ENCODE measurements around the gene THBD. TPM values are rescaled to one million over a fixed set of nuclear protein-coding genes. Genes with fewer than 3 reads are reported as not detected.
A peak's percentile ranks its signal among the peaks of the same experiment; 100 is the strongest.

The THBD gene
- polyA plus RNA-seq, 1 donor from 2014 or later, result not detected

DNA sequence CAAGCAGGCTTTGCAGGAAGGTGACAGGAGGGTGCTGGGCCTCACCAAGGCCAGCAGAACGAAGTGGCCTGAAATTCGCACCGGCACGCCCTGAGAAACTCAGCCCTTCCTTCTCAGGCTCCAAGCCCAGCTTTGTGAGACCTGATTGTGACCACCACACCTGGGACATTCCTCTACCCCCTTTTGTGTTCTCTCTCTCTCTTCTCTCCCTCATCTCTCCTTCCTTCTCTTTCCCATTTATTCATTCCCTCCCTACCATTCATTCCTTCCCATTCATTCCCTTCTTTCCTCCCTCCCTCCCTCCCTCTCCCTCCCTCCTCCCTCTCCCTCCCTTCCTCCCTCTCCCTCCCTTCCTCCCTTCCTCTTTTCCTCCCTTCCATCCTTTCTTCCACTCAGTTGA lies 27.8 kb upstream of the THBD start:
- no peaks in the 10 kb centered on the region for H3K9me3 Mint-ChIP-seq
- no peaks in the 10 kb centered on the region for H3K4me1 Mint-ChIP-seq
- no peak overlapping the region for H3K4me3 Mint-ChIP-seq
- peaks cover under 1% of the 10 kb centered on the region for H3K36me3 Mint-ChIP-seq
- H3K27ac Mint-ChIP-seq, result no peak overlapping the region
- peaks cover under 1% of the 10 kb centered on the region for H3K27me3 Mint-ChIP-seq

DNA sequence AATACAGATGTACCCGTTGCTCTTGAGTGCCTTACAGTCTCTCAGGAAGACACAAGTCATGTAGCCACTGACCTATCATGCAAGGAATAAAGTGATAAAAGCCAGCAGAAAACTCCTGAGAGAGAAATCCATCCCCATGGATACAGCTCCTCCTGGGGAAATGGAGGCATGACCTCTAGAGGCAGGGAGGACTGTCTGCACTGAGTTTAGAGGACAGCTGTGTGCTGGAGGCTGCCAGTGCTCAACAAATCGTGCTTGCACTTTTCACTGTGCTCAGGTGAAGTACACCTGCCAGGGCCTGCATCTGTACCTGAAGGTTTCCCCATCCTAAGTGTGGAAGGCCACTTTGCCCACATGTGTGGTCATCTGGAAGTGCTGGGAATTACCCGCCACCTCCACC lies 24.6 kb upstream of the THBD start:
- Mint-ChIP-seq H3K9me3 (no peaks in the 10 kb centered on the region), H3K27ac (no peak overlapping the region), H3K4me1 (no peaks in the 10 kb centered on the region), H3K36me3 (peaks cover 1% of the 10 kb centered on the region), H3K27me3 (no peaks in the 10 kb centered on the region), H3K4me3 (no peak overlapping the region)

DNA sequence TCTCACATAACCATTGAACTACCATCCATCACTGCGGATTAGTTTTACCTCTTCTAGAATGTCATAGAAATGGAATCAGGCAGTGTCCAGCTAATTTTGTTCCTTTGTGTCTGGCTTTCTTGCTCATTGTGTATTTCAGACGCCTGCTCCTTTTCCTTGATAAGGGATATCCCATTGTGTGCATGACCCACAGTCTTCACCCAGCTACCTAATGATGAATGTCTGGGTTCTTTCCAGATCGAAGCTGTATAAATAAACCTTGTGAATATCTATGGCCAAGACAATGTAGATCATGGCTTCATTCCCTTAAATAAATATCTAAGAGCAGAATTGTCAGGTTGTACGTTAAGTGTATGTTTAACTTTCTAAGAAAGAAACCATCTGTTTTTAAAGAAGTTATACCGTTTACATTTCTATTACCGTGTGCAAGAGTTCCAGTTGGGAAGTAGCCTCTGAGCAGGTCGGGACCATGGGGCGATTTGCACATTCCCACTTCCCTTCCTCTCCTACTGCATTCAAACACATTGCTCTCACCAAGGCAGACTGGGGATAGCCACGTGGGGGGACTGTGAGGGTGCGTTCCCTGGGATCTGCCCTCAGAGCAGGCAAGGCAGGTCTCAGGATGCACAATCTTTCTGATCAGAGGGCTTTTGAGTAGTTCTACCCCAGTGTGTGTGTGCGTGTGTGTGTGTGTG lies 23.6 kb upstream of the THBD start:
- Mint-ChIP-seq H3K4me1 (no peaks in the 10 kb centered on the region), H3K36me3 (peaks cover 1% of the 10 kb centered on the region), H3K4me3 (no peak overlapping the region), H3K27me3 (no peaks in the 10 kb centered on the region), H3K9me3 (no peaks in the 10 kb centered on the region), H3K27ac (no peak overlapping the region)

DNA sequence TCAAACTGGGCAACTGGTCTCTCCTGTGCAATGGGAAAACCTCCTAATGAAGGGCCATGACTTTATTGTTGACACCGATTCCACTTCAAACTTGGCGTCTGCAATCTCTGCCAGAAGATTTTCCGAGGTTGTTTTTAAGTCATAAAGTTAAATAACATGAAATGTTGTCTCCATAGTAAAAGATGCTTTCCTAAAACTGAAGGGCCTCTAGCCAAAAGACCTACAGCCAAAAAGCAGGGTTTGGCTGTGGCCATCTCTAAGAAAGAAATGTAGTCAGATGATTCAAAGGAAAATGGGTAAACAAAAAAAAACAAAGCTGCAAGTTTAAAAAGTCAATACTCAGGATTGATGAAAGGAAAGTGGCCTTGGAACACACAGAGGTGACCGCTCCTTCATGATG lies 22.5 kb upstream of the THBD start:
- Mint-ChIP-seq H3K27me3 (no peaks in the 10 kb centered on the region), H3K36me3 (peaks cover 1% of the 10 kb centered on the region), H3K9me3 (no peaks in the 10 kb centered on the region), H3K4me3 (no peak overlapping the region), H3K4me1 (no peaks in the 10 kb centered on the region), H3K27ac (no peak overlapping the region)

DNA sequence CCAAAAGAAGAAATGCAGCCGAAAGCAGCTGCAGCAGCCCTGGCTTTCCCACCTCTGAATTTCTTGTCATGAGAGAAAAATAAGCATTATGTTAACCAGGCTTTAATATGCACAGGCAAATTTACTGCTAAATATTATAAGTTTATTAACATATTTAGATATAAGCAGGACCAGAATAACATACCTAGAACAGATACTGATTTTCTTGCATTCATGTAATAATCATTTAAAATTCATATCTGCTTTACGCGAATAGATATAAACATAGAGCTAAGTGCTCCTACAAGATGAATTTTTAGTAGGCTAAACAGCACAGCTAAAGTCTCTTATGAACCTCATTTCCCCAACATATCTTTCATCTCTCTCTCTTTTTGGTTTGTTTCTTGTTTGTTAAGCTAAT lies 21.9 kb upstream of the THBD start:
- no peaks in the 10 kb centered on the region for H3K9me3 Mint-ChIP-seq
- no peak overlapping the region for H3K27ac Mint-ChIP-seq
- peaks cover 1% of the 10 kb centered on the region for H3K36me3 Mint-ChIP-seq
- H3K27me3 Mint-ChIP-seq, result no peaks in the 10 kb centered on the region
- H3K4me3 Mint-ChIP-seq, result no peak overlapping the region
- no peaks in the 10 kb centered on the region for H3K4me1 Mint-ChIP-seq

DNA sequence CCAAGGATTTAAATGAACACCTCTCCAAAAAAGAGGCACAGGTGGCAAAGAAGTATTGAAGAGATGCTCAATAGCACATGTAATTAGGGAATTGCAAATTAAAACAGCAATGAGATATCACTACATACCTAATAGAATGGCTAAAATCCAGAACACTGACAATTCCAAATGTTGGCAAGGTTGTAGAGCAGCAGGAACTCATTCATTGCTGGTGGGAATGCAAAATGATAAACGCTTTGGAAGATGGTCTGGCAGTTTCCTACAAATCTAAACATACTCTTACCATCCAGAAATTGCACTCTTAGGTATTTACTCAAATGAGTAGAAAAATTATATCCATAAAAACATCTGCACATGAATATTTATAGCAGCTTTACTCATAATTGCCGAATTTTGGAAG lies 19.6 kb upstream of the THBD start:
- no peaks in the 10 kb centered on the region for H3K4me1 Mint-ChIP-seq
- no peak overlapping the region for H3K4me3 Mint-ChIP-seq
- H3K9me3 Mint-ChIP-seq, result no peaks in the 10 kb centered on the region
- H3K27me3 Mint-ChIP-seq, result no peaks in the 10 kb centered on the region
- H3K36me3 Mint-ChIP-seq, result peaks cover 1% of the 10 kb centered on the region
- no peak overlapping the region for H3K27ac Mint-ChIP-seq

DNA sequence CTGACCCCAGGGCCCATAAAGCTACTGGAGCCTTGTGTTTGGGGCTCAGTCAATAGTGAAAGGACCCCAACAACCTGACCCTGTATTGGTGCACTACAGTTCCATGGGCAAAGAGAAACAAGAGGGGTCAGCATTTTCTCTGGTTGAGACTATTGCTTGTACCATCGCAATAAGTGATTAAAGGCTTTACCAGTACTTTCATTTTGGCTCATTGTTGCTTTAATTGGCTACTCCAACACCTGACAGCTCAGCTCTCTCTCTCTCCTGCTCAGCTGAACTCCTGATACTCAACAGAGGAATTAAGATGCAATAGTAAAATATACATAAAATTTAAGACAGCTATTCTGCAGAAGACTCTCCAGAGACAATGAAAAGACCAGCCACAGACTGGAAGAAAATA lies 18.8 kb upstream of the THBD start:
- no peak overlapping the region for H3K4me3 Mint-ChIP-seq
- no peaks in the 10 kb centered on the region for H3K4me1 Mint-ChIP-seq
- no peaks in the 10 kb centered on the region for H3K9me3 Mint-ChIP-seq
- peaks cover 1% of the 10 kb centered on the region for H3K36me3 Mint-ChIP-seq
- no peaks in the 10 kb centered on the region for H3K27me3 Mint-ChIP-seq
- no peak overlapping the region for H3K27ac Mint-ChIP-seq

DNA sequence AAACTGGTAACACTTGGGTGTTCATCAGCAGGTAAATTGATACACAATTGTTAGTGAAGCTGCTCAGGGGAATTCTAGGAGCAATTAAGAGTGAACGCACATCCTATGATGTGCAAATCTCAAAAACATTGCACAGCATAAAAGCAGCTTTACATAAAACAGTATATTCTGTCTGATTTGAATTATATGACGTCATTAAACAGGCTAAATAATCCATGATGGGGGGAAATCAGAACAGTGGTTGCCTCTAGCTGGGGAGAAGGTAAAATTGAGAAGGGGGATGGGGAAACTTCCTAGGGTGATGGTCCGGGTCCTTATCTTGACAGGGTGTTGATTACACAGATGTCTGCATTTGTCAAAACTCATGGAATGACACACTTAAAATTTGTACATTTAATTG lies 17.3 kb upstream of the THBD start:
- H3K27ac Mint-ChIP-seq, result no peak overlapping the region
- no peaks in the 10 kb centered on the region for H3K4me1 Mint-ChIP-seq
- H3K9me3 Mint-ChIP-seq, result no peaks in the 10 kb centered on the region
- no peaks in the 10 kb centered on the region for H3K36me3 Mint-ChIP-seq
- peaks cover 2% of the 10 kb centered on the region for H3K27me3 Mint-ChIP-seq
- H3K4me3 Mint-ChIP-seq, result no peak overlapping the region

DNA sequence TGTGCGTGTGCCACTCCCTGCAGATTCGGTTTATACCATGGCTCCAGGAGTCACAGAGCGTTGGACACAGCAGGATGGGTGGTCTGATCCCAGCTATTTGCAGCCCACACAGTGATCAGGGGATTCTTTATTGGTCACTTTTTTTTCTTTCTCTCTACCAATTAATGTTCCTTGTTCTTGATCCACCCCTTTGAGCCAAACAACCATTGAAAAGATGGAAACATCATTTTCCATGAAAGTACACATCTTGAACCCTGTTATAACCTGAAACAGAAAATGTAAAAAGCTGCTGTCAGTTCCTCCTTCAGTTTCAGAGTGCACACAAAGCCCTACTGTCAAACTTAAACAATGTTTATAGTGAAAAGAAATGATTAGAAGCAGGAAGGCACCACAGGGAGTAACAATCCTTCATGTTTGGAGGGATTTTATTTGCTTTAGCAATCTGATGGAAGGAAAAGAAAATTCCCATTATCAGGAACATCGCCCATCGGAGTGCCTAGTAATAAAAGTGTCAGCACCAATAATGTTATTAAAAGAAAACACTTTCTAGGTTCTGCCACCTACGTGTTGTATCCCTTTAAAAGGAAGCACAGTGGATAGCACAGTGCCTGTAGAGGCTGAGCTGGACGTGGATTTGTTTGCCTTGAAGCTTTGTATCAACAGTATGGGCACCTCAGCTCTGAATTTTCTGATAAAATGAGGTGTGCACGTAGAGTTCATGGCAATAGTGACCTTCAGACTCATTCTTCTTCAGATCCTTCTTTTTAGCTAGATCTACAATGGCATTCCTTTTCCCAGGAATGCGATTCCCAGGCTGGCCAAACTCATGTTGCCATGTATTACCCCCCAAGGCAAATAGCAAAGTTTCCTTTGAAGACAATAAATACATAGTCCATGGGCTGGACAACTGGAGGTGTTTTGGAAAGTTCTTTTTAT lies 16.1 kb upstream of the THBD start:
- Mint-ChIP-seq H3K9me3 (no peaks in the 10 kb centered on the region), H3K36me3 (no peaks in the 10 kb centered on the region), H3K27me3 (peaks cover 2% of the 10 kb centered on the region), H3K27ac (no peak overlapping the region), H3K4me1 (no peaks in the 10 kb centered on the region), H3K4me3 (no peak overlapping the region)

DNA sequence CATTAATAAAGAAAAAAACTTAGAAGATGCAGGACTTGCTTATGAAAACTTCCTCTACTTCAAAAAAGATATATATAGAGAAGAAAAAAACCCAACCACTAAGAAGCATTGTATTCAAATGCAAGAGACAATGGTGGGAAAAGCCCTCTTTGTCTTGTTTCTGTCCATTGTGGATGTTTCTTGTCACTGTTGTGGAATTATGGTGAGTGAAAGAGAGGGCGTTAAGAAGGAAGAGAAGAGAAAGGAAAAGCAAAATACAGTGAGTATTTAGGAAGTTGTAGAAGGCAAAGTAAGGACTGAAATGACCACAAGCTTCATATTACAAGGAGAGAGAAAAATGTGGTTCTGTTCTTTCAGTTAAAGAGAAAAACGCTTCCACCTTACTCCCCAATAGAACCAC lies 14.1 kb upstream of the THBD start:
- no peaks in the 10 kb centered on the region for H3K4me1 Mint-ChIP-seq
- no peak overlapping the region for H3K27ac Mint-ChIP-seq
- no peak overlapping the region for H3K4me3 Mint-ChIP-seq
- peaks cover 3% of the 10 kb centered on the region for H3K27me3 Mint-ChIP-seq
- no peaks in the 10 kb centered on the region for H3K36me3 Mint-ChIP-seq
- H3K9me3 Mint-ChIP-seq, result no peaks in the 10 kb centered on the region

DNA sequence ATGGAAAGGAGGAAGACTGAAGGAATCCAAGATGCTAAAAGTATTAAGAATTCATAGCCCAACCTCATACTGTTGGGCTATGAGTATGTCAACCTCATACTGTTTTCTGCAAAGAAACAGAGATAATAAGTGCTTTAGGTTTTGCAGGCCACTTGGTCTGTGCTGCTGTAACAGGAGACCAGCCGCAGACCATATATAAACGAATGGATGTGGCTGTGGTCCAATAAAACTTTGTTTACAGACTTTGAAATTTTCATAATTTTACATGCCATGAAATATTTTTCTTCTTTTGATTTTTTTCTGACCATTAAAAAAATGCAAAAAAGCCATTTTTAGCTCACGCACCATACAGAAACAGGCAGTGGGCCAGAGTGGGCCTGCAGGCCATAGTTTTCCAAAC lies 13.7 kb upstream of the THBD start:
- no peaks in the 10 kb centered on the region for H3K9me3 Mint-ChIP-seq

DNA sequence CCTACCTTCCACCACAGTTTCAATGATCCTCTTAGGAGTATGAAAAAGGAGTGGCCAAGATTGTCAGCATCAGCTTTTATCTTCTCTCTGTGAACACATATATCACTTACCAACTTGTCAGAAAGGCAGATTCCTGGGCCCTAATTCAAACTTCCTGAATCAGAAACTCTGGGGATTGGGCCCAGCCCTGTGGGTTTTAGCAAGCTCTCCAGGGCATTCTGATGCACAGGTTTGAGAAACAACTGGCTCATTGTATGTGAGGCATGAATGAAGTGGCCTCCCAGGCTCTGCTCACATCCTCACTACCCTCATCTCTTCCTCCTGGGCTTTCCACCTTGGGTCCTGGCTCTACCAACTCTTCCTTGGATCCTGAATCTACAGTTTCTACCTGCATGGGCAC lies 13.2 kb upstream of the THBD start:
- no peak overlapping the region for H3K27ac Mint-ChIP-seq
- no peaks in the 10 kb centered on the region for H3K4me1 Mint-ChIP-seq
- H3K9me3 Mint-ChIP-seq, result peaks cover 0 to 2% (median 0%) of the 10 kb centered on the region in 3 donors
- no peak overlapping the region for H3K4me3 Mint-ChIP-seq
- H3K36me3 Mint-ChIP-seq, result no peaks in the 10 kb centered on the region
- H3K27me3 Mint-ChIP-seq, result peaks cover 3% of the 10 kb centered on the region

More for the DNA sequence above, 13.7 kb upstream of the THBD start:
- Mint-ChIP-seq H3K27ac (no peak overlapping the region), H3K4me3 (no peak overlapping the region), H3K36me3 (no peaks in the 10 kb centered on the region), H3K27me3 (peaks cover 3% of the 10 kb centered on the region), H3K4me1 (no peaks in the 10 kb centered on the region)

DNA sequence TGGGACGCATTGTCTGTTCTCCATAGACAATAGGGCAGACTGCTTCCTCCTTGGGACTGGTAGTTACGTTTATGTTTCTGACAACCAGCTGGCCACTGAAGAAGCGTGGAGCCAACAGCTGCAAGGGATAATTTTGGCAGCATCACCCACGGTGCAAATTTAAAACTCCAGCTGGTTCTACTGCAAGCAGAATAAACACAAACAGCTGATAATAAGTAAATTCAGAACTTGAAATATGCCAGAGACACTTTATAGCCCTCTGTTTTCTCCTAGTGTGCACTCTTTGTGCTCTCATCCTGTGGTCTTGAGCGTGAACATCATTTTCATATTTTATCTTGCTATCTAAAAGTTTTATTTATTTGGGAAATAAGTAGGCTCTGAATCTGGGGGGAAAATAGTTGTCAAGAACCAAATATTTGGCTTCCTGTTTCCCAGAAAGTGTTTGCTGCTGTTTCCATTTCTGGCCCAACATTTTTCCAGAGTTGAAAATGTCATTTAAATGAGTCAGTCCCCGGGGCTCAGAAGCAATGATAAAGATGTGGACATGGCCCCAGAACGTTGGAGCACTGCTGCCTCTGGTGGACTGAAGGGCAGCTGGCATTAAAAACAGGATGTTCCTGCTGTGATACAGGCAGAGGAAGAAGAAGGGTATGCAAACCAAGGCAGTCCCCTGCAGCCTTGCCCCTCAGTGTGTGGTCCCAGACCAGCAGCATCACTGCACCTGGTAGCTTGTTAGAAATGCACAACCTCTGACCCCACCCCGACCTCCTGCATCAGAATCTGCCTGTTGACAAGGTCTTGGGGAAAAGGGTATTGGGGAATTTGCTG lies 12.5 kb upstream of the THBD start:
- peaks cover 6% of the 10 kb centered on the region for H3K27me3 Mint-ChIP-seq
- no peaks in the 10 kb centered on the region for H3K36me3 Mint-ChIP-seq
- H3K27ac Mint-ChIP-seq, result no peak overlapping the region

DNA sequence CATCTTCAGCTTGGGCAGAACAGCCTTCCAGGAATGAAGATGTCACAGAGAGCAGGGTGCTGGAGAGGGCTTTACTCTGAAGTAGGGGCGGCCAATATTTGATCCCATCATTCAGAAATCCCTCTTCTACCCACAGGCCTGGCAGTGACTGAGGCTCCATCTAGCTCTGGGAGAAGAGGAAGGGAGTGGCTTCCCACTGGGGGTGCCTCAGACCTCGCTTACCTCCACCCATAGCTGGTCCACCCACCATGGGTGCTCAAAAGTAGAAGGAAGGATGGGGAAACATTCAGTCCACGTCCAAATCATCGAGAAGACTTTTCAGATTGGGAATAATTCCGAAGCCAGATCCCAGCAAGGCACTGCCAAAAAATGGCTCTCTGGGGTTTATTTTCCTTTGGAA lies 11.8 kb upstream of the THBD start:
- Mint-ChIP-seq H3K4me1 (no peaks in the 10 kb centered on the region), H3K27me3 (peaks cover 6% of the 10 kb centered on the region), H3K4me3 (peak overlapping the region in 1 of 4 donors; percentile 26), H3K27ac (no peak overlapping the region), H3K36me3 (no peaks in the 10 kb centered on the region), H3K9me3 (peaks cover 4 to 6% (median 4%) of the 10 kb centered on the region in 3 donors)

More for the DNA sequence above, 12.5 kb upstream of the THBD start:
- no peak overlapping the region for H3K4me3 Mint-ChIP-seq
- H3K9me3 Mint-ChIP-seq, result peaks cover 0 to 4% (median 0%) of the 10 kb centered on the region in 3 donors
- H3K4me1 Mint-ChIP-seq, result no peaks in the 10 kb centered on the region

DNA sequence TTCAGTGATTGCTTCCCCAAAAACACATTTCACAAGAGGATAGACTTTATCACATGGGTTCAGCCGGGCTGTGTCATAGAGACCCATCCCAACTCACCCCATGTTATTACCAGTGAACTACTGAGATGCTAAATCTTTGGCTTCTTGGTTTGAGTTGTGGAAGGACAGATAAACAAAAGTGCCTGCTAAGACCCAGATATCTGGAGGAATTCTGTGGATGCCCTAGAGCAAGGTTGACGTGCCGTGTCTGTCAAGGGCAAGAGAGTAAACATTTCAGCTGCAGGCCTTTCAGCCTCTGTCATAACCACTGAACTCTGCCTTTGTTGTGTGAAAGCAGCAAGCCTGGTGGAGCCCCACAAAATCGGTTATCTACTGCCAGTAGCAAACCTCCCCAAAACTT lies 11.2 kb upstream of the THBD start:
- no peaks in the 10 kb centered on the region for H3K36me3 Mint-ChIP-seq
- no peak overlapping the region for H3K4me3 Mint-ChIP-seq
- no peaks in the 10 kb centered on the region for H3K4me1 Mint-ChIP-seq
- H3K27ac Mint-ChIP-seq, result no peak overlapping the region
- peaks cover 4 to 9% (median 4%) of the 10 kb centered on the region in 3 donors for H3K9me3 Mint-ChIP-seq
- H3K27me3 Mint-ChIP-seq, result peaks cover 6% of the 10 kb centered on the region

Data from IgD-negative memory B cell (primary cell).